Measurements from ENCODE around the gene MAML2.
A peak's percentile ranks its signal among the peaks of the same experiment; 100 is the strongest.

MAML2 gene

GRCh38 chr11:96021901-96022650 is 320.9 kb downstream of the MAML2 start:
- no peak for DNase-seq

- DNase-seq: no peak
Observed at GRCh38 chr11:96019810-96020747, 322.9 kb downstream of the MAML2 start.

GRCh38 chr11:96019281-96019680 is 323.7 kb downstream of the MAML2 start:
- DNase-seq: no peak

GRCh38 chr11:96017856-96018255 is 325.1 kb downstream of the MAML2 start:
- no peak for DNase-seq

GRCh38 chr11:96016978-96017502 is 326.0 kb downstream of the MAML2 start:
- no peak for DNase-seq

GRCh38 chr11:96015906-96016565 is 327.0 kb downstream of the MAML2 start:
- DNase-seq: no peak

GRCh38 chr11:96014217-96014616 is 328.8 kb downstream of the MAML2 start:
- DNase-seq: peak; percentile 13

- peak; percentile 13 for DNase-seq
Observed at GRCh38 chr11:96013461-96014213, 329.4 kb downstream of the MAML2 start.

- DNase-seq: peak; percentile 40
Observed at GRCh38 chr11:96012086-96012824, 330.7 kb downstream of the MAML2 start.

GRCh38 chr11:96010683-96011082 is 332.3 kb downstream of the MAML2 start:
- DNase-seq: no peak

- no peak for DNase-seq
Observed at GRCh38 chr11:96008161-96008720, 334.8 kb downstream of the MAML2 start.

GRCh38 chr11:96006037-96006436 is 337.0 kb downstream of the MAML2 start:
- DNase-seq: no peak

GRCh38 chr11:96004862-96005261 is 338.1 kb downstream of the MAML2 start:
- no peak for DNase-seq

- no peak for DNase-seq
Observed at GRCh38 chr11:96002754-96003290, 340.2 kb downstream of the MAML2 start.

GRCh38 chr11:96002339-96002738 is 340.7 kb downstream of the MAML2 start:
- no peak for DNase-seq

GRCh38 chr11:96001037-96001436 is 342.0 kb downstream of the MAML2 start:
- DNase-seq: no peak

- no peak for DNase-seq
Observed at GRCh38 chr11:95999711-96000406, 343.1 kb downstream of the MAML2 start.

- no peak for DNase-seq
Observed at GRCh38 chr11:95996621-95997235, 346.3 kb downstream of the MAML2 start.

GRCh38 chr11:95994329-95994728 is 348.7 kb downstream of the MAML2 start:
- no peak for DNase-seq
